ENCODE measurements around the gene CFAP100.

GRCh38 chr3:126376444-126376843 is 18.3 kb upstream of the CFAP100 start:
- no peak for TF ChIP-seq POLR2AphosphoS5 (IDR thresholded peaks at IDR 0.05; ENCODE audit: low read depth, low read length)
- no peak for TF ChIP-seq TAF1 (IDR thresholded peaks at IDR 0.05; ENCODE audit: borderline replicate concordance, insufficient read depth, low read length)
- TF ChIP-seq SIN3A (IDR thresholded peaks at IDR 0.05; ENCODE audit: borderline replicate concordance, insufficient read depth, low read length), result no peak
